ENCODE data around the gene FRMD4B.

- TF ChIP-seq, protein P1, sequence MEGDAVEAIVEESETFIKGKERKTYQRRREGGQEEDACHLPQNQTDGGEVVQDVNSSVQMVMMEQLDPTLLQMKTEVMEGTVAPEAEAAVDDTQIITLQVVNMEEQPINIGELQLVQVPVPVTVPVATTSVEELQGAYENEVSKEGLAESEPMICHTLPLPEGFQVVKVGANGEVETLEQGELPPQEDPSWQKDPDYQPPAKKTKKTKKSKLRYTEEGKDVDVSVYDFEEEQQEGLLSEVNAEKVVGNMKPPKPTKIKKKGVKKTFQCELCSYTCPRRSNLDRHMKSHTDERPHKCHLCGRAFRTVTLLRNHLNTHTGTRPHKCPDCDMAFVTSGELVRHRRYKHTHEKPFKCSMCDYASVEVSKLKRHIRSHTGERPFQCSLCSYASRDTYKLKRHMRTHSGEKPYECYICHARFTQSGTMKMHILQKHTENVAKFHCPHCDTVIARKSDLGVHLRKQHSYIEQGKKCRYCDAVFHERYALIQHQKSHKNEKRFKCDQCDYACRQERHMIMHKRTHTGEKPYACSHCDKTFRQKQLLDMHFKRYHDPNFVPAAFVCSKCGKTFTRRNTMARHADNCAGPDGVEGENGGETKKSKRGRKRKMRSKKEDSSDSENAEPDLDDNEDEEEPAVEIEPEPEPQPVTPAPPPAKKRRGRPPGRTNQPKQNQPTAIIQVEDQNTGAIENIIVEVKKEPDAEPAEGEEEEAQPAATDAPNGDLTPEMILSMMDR (IDR thresholded peaks at IDR 0.05), result no peak
- TF ChIP-seq POLR2A (IDR thresholded peaks at IDR 0.05), result no peak
These were observed 171.6 kb downstream of the FRMD4B start for GRCh38 chr3:69214241-69214640.
